Measurements from ENCODE around the gene CFAP46.
A peak's percentile ranks its signal among the peaks of the same experiment; 100 is the strongest.
"Not testable (repeated sequence)": the region's sequence is repeated elsewhere in the genome, so short reads cannot be mapped to it uniquely, and the experiment has no call there.

The CFAP46 gene

DNA sequence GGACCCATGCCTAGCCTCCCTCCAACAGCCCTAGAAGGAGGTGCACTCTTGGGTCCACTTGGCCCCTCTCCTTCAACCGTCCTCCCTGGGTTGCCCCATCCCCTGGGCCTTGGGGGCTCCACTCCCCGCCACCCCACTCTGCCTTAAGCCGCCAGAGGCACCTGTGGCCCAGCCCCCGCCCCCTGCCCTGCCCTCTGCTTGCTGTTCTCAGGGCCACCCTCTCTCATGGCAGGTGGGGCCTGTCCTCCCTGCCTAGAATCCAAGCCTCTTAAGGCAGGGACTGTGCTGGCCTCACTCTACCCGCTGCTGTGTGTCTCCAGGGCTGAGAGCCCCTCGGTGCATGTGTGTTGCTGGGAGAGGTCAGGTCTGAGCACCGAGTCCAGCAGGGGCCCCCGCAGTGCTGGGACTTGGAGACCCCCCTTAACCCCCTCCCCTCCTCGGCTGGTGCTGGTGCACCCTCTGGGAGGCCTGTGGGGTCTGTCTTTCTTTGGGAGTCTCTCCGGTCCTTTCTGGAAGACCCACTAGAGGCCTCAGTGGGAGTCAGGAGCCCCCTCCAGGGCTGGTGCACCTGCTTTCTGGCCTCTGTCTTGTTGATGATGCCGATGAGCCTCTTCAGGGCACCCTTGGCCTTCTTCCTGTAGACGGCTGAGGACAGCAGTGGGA is 43.8 kb downstream of the CFAP46 start:
- no peak for DNase-seq

DNA sequence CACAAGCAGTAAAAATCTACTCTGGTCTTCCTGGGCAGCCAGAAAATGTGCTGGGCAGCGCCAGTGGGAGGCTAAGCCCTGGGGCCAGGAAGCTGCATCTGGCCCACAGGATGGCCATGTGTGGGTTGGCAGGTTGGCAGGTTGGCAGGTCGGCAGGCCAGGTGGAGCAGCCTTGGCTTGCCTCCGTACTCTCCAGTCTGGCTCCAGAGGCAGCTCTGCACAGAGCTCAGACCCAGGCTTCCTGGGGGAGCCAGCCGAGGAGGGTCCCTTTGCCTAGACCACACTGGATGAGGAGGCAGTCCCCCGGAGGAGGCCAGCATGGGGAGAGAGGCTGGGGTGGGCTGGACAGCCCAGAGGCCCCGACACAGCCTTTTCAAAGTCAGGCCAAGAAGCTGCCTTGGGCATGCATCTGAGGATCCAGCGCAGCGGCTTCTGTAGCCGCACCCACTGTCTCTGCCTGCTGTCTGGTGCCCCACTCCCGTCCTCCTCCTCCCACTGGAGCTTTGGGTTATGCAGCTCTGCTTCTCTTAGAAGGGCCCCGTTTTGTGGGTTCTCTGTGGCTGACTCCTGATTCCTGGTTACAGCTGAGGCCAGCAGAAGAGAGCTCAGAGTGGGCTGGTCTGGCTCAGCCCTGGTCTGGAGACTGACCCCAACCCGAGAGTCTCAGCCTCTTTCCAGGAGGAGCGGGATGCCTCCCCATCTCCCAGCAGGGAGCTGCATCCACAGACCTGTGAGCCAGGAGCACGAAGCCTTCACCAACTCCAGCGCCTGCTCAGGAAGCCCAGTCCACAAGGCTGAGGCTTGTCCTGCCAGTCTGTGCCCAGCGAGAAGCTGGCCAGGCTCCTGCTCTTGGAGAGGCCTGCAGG is 44.6 kb downstream of the CFAP46 start:
- DNase-seq = no peak

DNA sequence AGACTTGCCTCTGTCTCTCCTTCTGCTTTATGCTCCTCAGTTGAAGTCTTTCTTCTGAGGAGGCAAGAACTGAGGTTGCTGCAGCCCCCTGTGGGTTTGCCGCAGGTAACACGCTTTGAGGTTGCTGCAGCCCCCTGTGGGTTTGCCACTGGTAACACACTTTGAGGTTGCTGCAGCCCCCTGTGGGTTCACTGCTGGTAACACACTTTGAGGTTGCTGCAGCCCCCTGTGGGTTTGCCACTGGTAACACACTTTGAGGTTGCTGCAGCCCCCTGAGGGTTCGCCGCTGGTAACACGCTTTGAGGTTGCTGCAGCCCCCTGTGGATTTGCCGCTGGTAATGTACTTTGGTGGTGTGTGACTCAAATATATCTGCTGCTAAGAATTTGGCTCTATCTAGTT is 48.6 kb downstream of the CFAP46 start:
- peak; percentile 2 for DNase-seq

DNA sequence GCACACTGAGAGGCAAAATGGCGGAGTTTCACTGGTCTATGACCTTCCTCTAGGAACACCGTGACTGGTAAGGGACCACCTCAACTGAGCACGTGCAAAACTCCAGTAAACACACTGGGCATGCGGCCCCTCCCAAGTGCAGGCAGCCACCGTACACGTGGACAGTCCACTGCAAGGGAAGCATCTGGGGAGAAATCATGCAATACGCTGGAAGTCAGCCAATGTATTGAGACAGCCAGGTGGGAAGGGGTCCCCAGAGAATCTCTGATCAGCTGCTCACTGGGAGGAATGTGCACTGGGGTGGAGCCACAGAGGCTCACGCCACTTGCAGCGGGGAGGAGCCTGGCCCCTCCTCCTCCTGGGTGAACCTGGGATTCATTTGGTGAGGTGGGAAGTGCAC is 49.3 kb downstream of the CFAP46 start:
- DNase-seq = no peak

DNA sequence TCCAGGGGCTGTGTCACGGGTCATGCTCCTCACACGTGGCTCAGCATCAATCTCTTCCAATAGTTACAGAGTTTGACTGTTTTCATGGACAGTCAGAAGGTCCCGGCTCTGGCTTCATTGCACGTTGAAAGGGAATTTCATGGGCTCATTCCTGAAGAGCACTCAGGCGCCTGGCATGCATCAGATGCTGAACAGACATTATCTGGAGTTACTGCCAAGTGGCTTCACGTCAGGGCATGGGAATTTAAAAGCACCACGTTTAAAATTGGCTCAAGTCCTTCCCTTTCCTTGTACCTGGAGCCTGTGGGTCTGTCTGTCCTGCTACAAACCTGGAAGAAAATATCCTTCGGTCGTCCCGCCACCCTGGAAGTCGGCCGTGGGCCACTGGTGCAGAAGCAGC is 50.4 kb downstream of the CFAP46 start:
- DNase-seq = no peak

DNA sequence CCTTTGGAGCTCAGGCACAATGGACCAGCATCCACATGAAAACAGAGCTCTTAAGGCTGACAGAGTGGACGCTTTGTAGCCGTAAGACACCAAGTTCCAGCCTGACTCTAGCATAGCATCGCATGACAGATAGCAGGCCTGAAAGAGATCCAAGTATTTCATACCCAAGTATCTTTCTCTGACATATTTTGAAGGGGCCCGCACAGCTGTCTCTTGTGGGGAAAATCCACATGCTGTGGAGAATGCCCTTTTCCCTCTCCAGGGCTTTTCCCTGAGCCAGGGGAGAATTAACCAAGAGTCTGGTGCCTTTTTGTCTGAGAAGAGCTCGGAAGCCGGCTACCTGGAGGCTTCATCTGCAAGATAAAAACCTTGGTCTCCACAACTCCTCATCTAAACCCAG is 51.0 kb downstream of the CFAP46 start:
- DNase-seq = no peak

DNA sequence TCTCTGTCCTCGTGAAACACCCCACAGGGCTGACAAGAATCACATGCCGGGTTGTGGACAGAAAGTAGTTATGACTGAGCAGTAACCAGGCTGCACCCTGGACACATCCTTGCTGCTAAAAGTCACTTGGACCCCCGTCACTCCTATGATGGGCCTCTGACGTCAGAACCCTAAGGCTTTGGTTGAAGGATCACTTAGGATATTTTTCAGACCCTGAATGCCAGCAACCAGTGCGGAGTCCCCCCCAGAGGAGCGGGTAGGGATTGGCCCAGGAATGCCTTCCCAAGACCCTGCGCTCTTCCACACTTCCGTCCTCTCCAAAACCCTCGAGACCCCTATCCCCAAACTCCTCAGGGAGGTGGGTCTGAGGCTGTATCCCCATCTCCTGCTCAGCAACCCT is 52.1 kb downstream of the CFAP46 start:
- no peak for DNase-seq

DNA sequence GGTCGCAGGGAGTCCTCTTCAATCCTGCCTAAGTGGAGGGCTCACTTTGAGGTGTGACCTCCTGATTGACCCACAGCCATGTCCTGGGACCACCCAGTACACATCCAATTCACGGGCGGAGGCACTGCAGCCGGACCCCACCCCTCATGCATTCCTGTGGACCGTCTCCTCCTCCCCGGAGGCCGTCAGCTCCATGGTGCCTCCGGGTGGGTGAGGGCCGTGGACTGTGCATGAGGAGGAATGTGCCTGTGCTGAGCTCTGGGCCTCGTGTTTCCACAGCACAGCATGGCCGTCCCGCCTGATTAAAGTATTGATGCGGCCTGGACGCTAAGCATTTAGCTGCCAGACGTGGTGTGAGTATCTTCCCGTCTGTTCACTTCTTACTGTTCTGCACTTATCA is 52.8 kb downstream of the CFAP46 start:
- DNase-seq = no peak

DNA sequence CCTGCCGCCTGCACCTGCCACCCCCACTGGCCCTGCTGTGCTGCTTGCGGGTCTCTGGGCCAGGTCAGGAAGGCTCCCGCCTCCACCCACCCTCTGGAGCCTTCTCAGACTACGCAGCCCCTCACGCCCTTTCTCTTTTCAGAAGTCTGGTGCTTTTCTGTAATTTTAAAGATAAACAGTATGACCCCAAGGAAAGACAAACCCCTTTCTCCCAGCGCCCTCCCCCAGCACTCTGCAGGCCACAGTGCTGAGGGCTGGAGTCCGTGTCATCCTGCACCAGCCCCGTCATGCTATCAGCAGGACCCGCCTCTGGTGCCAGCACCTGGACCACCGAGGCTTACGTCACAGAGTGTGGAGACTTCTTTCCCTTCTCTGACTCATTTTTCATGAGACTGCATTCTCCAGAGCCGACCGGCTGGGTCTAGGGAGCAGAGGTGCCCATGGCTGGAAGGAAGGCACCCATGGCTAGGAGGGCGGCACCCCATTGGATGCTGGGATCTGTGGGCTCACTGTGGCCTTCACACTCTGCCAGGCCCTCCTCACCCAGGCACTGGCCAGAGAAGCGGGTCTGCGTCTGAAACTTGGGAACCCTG is 53.4 kb downstream of the CFAP46 start:
- DNase-seq = no peak

DNA sequence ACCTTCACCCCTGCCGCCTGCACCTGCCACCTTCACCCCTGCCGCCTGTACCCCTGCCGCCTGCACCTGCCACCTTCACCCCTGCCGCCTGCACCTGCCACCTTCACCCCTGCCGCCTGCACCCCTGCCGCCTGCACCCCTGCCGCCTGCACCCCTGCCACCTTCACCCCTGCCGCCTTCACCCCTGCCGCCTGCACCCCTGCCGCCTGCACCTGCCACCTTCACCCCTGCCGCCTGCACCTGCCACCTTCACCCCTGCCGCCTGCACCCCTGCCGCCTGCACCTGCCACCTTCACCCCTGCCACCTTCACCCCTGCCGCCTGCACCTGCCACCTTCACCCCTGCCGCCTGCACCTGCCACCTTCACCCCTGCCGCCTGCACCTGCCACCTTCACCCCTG is 53.9 kb downstream of the CFAP46 start:
- not testable (repeated sequence) for DNase-seq

DNA sequence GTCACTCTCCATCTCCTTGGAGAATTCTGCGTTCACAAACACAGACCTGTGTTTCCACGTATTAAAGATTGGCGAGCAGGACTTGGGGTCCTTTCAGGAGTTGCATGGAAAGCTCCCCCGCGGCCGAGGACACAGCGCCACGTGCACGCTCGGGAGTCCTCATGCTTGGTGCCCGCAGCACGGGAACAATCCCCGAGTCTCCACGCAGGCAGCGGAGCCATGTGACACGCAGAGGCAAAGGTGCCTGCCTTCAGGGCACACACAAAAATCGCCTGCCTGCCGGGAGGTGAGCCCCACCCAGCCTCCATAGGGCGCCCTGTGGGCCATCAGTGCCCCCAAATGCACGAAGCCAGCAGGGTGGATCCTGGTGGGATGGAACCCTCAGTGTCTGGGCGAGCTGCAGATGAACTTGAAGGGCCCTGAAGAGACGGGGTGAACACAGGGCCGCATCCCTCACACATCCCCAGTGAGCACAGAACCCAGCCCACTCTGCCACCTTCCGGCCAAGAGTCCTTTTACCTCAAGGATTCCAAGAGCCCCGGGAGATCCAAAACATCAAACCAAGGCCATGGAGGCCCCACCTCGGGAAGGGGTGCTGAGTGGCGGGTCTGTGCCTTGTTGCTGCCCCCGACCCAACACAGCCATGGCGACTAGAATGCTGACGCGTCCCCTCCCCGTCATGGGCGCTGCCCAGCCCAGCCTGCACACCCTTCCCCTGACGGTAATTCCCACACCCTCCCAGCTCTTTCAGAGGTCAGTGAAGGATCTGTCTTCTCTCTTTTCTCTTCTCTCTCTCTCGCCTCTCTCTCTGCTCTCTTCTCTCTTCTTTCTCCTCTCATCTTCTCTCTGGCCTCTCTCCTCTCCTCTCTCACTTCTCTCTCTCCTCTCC is 55.9 kb downstream of the CFAP46 start:
- no peak for DNase-seq

DNA sequence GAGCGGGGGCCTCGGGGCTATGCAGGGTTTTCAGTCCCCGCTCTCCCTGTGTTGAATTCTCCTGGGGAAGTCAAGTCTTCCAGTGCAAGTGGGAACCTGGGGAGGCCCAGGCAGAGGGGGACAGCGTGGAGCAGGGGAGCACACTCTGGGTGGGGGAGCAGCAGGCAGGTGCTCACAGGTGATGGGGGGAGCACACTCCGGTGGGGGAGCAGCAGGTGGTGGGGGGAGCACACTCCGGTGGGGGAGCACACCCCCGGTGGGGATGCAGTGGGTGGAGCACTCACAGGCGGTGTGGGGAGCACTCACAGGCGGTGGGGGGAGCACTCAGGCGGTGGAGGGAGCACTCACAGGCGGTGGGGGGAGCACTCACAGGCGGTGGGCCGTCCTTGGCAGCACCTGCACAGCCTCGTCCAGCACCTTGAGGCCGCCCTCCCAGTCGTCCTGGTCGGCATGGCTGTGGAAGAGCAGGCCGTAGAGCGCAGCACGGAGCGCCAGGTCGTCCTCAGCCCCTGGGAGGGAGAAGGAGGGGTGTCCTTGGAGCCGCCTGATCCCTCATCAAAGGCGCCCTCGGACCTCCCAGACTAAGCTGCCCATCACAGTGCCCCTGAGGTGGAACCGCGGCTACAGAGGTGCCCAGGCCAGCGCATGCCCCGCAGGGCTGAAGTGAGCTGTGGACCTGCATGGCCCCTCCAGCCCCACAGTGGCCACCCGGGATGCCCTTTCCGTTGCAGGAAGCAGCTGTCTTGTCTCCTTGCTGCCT is 56.7 kb downstream of the CFAP46 start:
- no peak for DNase-seq

DNA sequence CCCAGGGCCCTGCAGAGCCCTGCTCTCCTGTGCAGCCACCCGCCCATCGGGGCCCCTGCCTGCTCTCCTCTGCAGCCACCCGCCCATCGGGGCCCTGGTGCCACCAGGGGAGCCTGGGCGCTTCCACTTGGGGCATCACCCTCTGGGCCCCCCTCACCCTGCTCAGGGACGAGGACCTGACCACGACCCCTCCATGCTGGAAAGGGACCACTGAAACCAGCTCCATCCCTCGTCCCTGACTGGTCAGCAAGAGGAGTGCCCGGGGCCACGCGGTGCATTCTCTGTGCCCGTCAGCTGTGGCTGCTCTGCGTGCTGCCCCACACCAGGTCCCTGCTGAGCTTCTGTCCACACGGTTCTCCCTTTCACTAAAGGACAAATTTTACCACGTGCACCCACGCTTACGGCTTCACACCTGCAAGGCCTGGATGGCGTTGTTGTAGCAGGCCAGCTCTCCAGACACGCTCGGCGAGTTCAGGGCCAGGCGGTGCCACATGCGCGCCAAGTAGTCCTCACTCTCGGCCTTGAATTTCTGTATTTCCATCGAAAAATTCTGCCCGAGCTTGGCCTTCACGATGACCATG is 57.6 kb downstream of the CFAP46 start:
- DNase-seq = no peak

DNA sequence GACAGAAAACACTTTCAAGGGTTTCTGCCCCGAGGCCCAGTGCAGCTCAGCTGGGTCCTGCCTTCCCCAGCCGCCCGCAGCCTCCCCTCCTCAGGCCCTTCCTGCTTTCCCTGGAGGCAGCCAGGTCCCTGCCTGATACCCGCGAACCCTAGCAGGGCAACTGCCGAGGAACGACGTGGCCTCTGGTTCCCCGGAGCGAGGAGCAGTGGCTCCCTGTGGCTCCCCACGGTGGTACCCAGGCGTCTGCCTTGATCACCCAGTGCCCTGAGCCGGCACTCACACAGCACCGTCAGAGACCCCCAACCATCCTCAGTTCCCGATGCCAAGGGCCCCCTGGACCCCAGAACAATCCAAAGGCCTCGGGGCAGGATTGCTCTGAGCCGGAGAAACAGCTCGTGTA is 58.3 kb downstream of the CFAP46 start:
- no peak for DNase-seq

DNA sequence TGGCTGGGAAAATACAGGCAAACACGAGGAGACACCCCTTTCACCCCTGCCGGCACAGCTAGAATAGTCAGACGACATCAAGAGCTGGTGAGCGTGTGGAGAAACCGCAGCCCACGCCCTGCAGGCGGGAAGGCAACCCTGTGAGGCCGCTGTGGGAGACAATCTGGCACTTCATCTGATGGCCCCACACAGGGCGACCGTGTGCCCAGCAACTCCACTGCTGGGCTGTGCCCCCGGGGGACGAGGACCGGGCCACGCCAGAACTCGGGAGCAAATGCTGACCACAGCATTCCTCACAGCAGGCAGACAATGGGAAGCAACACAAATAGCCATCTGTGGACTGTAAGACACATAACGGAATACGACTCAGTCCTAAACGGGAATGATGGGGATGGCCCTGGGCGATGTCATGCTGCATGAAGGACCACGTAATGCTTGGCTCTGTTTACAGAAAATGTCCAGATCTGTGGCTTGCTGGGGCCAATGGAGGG is 58.9 kb downstream of the CFAP46 start:
- DNase-seq = no peak

DNA sequence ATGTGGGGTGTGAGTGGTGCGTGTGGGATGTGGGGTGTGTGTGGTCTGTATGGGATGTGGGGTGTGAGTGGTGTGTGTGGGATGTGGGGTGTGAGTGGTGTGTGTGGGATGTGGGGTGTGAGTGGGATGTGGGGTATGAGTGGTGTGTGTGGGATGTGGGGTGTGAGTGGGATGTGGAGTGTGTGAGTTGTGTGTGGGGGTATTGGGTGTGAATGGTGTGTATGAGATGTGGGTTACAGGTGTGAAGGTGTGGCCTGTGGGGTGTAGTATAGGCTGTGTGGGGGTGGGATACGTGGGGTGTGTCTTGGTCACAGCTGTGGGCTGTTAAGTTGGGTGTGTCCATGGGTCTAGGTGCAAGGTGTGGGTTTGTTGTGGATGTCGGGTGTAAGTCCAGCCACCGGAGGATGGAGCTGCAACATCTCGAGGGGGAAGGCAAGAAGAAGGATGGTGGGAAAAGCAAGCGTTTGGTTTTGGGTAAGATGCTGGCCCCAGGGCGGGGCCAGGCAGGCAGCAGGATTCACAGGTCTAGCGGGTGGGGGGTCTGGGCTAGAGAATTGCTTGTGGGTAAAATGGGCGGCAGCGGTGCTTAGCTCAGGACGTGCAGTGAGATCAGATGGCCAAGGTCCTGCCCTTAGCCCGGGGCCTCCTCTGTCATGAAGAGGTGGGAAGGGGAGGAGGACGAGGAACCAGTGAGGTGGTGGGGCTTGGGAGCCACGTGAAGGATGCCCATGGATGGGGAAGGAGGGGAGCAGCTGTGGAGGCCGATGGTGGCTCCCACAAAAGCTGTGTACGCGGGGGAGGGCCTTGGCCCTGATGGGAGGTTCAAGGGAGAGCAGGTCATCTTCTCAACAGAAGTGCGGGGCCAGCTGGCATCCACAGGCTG is 60.1 kb downstream of the CFAP46 start:
- peak; percentile 2 for DNase-seq

DNA sequence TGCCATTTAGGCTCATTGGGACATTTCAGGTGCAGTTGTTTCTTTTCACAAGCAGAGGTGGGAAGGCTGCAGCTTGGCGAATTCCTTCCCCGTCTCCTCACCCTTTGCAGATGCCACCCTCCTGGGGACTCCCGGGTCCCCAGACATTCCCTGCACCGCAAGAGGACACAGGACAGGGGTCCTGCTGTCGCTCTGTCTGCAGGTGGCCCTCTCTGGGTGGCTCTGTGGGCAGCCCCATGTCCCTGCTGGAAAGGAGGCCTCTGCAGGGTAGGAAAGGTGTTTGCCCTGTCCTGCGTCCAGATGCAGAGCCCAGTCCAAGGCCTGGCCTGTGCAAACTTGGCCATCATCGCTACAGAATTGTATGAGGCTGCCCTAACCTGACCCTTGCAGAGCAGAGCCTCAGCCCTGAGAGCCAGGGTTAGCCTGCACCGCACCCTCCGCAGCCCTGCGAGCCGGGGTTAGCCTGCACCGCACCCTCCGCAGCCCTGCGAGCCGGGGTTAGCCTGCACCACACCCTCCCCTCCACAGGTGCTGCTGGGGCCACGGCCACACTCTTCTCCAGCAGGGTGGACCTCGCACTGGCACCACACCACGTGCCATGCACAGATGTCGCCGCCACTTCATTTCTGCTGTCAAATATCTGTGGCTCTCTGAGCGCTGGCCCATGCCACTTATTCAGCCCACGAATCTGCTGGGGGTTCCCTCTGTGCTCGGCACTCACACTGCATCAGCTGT is 61.0 kb downstream of the CFAP46 start:
- no peak for DNase-seq

DNA sequence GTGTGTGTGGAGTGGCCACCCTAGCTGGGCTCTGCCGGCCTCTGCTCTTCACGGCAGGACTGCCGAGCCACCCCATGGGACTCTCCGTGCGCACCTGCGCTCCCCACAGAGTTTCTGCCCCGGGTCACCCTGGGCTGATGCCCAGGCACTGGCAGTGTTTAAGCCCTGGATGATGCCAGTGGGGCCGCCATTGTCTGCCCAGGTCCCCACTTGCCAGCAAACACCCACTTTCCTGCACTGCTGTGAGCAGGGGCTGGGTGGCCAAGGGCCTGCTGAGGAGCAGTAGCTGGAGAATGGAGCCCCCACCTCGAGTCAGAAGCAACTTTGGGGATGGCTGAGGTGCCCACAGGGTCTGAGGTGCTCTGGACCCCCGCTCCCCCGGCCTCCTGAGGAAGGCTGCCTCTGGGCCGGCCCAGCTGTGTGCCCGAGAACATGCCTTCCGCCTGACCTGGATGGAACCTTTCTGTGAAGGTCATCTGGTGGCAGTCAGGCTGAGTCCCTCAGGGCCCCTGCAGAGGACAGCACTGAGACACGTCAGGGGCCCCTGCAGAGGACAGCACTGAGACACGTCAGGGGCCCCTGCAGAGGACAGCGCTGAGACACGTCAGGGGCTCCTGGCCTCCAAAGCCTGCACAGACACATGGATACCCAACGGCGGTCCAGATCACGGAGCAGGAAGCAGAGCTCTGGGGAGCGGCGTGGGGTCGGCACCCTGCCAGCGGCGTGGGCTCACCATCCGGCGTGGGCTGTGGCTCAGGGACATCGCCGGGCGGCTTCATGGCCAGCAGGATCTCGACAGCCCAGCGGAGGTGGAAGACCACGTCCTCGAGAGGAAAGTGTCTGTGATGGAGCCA is 62.0 kb downstream of the CFAP46 start:
- DNase-seq = peak; percentile 2

Data from activated gamma-delta T cell treated with Interleukin-2 at 50 U/mL for 16 hours (primary cell).